NCI-H2081 treated with DMSO at 0.1 percent for 48 hours (cell line): ENCODE results near the gene TACC2.

ENCODE experiments used
- DNase-seq: peaks from one replicate; lab custom pipeline; 2025; lab: John Stamatoyannopoulos, UW

Gene TACC2

DNA sequence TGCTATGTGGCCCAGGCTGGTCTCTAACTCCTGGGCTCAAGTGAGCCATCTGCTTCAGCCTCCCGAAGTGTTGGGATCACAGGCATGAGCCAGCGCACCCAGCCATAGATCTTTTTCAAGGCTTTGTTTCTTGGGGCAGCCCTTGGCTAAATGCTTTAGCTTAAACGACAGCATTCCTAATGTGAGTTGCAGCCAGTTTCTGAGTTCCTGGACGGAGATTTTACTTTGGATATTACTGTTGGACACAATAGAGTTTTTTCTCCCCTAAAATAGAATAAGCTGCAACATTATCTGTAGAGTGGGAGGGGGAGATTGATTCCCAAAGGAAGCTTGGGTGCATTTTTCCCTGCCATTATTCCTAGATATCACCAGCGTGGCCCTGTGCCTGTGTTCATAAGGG is 179.1 kb downstream of the TACC2 start:
- DNase-seq, result no peak

- DNase-seq, result no peak
These were observed 179.8 kb downstream of the TACC2 start for GRCh38 chr10:122168598-122169394.

DNA sequence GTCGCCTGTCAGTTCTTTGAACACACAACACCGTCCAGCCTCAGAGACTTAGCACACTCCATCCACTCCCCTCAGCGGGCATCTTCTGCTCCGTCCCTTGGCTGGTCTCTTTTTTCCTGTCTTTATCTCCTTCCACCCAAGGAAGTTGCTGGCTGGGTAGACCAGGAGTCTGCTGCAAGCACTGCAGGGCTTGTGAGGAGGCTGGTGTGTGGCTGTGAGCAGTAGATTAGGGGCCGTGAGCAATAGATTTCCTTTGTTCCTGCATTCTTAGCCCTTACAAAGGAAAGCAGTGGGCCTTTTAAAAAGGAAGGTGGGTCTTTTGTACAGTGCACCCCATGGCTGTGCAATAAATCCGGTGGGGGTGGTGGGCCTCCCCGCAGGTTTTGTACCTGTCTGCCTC is 181.8 kb downstream of the TACC2 start:
- no peak for DNase-seq

- DNase-seq, result no peak
These were observed 182.5 kb downstream of the TACC2 start for GRCh38 chr10:122171302-122172075.

DNA sequence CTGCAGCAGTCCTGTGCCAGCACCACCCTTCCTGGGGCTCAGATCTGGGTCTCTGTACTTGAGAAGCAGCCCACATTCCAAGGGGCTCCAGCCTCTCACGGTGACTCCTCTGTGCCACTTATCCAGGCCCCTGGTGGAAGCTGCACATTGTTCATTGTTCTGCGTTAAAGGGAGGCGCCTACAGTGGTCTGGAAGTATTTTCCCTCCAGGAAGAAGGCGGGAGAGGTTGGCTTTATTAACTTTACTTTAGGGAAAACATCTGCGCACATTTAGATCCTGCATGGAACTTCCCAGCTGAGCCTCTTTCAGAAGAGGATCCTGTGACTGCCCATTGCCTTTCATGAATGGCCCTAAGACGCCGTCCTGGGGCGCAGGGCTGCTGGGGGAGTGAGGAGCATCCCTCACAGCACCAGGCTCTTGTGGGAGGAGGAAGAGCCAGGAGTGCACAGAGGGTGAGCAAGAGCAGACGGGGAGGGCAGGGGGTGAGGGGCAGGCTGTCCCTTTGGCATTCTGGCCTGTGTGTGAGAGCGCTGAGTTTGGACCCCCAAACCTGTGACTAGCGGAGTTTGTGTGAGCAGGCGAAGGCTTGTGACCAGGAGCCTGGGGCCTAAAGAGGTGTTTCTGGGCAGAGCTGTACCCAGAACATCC is 183.5 kb downstream of the TACC2 start:
- DNase-seq, result no peak

- no peak for DNase-seq
These were observed 184.4 kb downstream of the TACC2 start for GRCh38 chr10:122173337-122173736.

DNA sequence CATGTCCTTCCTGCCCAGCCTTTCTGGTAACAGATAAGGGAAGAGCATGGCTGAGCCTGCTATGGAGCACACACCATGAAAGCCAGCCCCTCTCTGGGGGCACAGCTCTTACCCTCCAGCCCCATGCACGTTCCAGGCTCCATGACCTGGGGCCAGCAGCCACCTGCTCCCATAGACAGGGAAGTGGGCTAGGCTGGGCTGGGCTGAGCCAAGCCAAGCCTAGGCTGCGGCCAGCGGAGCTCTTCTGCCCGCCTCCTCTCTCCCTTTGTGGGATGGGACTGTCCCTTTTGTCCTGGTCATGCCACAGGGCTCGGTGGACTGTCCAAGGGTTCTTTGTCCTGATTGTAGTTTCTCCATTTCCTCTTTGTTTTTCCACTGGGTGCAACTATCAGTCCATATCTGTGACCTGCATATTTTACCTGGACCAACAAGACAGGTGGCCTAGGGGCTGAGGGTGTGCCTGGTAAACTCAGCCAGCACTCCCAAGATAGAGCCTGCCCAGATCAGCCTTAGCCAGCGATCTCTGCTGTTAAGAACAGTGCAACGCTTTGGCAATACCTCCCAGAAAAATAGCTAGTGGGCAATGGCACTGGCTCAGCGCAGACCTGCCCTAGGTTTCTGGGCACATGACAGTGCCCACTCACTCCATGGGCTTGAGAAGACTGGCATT is 184.9 kb downstream of the TACC2 start:
- no peak for DNase-seq

DNA sequence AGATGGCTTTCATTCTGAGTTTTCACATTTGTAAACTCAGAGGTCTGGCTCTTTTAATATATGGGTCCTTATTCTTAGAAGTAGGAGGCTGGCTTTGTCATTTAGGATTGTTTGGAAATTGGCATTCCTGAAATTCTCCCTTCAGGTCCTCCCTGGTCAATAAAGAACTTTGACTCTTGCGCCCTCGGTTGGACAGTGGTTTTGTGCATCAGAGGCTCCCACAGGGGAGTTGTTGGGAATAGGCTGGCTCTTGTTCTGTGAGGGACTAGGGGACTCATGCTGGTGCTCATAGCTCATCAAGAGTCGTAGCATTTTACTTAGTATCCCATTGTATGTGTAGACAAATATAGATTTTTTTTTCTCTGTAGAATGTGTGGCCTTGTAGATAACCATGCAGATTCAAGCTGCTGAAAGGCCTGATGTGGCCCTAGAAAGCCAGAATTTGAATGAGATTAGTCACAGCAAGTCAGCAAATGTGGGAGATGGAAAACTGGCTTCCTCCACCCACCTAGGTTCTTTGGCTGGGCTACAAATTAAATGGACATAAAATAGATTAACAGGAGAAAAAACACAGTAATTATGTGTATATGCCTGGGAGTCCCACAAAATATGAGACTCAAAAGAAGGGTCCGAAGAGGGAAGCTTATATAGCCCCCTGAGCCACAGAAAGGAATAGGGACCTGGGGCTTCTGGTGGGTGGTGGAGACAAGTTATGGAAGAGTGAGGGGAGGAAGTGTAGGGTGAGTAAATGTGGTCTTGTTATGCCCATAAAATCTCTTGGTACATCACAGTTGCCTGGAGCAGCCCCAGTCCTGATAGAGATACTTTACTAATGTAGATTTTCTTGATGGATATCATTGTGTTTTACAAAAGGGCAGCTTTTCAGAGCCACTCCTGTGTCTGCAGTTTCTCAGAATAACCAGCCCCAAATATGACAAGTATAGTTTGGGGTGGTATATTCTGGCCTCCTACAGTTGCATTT is 187.6 kb downstream of the TACC2 start:
- DNase-seq, result no peak

DNA sequence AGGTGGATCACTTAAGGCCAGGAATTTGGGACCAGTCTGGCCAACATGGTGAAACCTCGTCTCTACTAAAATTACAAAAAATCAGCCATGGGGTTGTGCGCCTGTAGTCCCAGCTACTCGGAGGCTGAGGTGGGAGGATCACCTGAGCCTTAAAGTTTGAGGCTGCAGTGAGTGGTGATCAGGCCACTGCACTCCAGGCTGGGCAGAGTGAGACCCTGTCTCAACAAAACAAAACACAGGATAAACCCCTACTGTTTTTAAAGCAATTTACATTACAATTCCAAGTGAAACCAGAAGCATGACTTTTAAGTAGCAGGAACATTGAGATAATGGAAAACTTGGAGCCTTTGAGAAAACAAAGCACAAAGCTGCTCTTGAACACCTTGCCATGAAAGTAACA is 189.7 kb downstream of the TACC2 start:
- no peak for DNase-seq

DNA sequence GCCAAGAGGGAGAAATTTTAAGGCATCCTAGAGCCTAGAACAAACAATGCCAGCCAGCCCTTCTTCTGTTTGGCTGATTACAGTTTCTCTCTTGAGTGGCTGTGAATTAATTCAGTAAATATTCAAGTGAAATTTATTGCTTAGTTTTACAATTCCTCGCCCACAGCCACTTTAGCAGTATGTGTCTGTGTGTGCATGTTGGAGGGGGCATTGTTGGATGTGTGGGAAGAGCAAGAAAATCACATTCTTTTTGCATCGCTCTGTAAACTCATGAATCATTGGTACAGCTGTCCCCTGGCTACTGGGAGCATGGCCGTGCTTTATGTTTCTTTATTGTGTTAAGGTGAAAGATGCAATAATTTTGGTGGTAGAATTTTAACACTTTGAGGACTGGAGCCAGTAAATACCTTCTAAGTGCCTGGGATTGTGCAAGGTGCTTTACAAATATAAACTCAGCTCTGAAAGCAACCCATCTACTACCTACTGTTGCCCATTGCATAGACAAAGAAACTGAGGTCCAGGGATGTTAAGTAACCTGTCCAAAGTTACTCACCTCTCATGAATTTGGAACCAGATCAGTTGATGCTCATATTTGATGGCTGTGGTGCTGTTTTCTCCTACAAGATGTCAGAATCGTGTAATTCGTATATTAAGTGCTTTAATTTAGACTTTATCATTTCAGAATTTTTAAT is 192.2 kb downstream of the TACC2 start:
- no peak for DNase-seq

DNA sequence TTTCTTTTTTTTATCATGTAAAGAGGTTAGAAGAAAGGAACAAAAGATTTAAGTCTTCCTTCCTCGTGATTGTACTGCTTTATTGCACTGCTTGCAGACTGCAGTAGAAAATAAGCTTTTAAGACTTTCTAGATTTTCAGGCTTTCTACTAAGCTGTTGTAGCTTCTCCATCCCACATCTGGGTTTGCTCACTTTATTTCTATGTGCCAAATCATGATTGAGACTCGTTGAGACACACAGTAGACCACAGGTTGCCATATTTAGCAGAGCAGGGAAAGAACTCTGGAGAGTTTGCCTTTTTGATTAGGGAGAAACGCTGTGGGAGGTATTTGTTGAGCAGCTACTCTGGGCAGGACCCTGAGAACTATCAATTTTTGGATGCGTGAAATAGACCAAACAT is 192.9 kb downstream of the TACC2 start:
- DNase-seq, result no peak

DNA sequence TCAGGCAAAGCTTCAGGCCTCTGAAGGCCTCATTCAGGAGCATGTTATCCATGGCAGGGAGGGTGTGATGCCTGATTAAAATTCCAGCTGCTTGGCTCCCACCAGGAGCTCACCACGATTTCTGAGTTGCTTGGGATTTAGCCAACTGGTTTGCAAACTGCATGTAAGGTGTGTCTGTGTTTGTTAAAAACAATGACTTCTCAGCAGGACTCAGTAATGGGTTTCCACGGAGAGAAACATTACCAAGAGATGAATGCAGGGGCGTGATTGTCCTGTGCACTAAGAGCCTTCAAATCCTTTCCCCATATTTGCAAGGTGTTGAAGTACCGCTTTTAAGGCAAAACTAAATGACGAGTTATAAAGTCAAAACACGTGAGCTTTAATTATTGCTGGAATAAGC is 193.3 kb downstream of the TACC2 start:
- peak; percentile 58 for DNase-seq

DNA sequence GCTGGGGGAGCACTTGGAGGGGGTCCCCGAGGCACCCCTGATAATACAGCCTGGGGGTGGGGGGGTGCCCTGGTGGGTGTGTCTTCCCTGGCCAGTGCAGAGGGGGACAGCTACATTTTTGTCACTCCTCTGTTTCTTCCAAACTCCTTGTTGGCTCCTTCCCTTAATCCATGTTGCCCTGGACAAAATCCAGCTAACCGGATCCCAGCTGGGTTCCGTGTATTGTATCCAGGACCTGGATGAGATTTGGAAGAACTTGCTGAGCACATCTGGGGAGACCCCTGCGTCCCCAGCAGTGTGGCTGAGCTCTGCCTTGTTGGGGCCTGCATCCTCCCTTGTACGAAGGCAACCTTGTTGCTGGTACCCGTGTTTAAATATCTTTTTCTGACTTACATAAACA is 195.3 kb downstream of the TACC2 start:
- no peak for DNase-seq

DNA sequence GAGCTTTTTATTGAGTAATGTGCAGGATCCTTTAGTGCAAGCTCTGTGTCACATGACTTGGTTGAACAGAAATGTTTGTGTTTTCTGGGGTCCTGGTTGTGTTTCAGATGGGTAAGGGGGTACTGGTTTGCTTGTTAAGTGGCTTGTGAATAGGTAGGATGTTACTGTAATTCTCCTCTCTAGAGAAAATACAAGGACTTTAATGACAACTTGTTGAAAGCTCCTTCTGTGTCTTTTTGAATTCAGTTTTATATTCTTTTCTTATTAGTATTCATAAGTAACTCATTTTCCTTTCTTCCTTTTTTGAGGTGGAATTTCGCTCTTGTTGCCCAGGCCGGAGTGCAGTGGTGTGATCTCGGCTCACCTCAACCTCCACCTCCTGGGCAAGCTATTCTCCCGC is 196.7 kb downstream of the TACC2 start:
- DNase-seq, result no peak

- DNase-seq, result no peak
These were observed 198.2 kb downstream of the TACC2 start for GRCh38 chr10:122186816-122187810.

DNA sequence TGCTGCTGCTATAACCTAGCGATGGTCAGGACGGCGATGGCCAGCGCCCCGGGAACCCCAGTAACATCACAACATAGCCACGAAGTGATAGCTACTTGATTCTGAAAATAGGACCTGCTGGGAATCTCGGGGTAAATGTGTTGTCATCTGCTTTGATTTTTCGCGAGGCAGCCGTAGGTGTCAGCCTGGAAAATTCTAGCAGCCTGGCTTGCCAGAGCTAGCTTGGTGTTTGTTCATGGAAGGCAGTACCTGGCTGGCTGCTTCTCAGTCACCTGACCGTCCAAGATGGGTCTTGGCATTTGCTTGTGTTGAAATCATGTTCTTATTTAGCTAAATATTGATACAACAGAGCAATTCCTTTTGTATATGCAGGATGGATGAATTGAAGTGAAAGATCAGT is 199.7 kb downstream of the TACC2 start:
- no peak for DNase-seq

- no peak for DNase-seq
These were observed 200.2 kb downstream of the TACC2 start for GRCh38 chr10:122189185-122189584.

DNA sequence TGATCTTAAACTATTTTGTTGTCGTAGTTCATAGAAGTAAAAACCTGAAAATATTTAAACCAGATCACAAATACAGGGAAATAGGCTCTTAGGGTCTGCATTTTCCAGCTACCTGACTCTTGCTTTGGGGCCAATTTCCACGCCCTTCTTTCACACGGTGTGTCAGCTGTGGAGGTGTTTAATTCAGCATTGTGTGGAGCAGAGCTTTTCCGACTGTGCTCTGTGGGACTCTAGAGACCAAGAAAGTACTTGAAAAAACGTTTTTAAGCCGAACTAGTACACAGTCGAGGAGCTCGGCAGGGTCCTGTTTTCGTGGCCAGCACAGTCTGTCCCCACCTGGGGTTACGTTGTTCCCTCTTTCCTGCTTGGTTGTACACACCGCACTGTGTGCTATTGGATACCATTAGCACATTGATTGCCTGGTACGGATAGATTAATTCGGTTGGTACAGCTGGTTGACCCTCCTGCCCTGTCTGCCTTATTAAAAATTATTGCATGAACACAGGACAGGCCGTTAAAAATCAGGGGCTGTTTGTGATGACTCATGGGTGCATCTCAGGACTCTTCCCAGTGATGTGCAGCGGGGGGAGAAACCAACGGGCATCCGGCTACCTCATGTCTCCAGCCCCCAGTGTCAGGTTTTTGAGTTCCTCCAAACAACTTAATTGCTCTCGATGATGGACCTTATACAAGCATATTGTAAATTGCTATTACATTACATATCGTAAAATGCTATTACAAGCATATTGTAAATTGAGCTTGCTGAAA is 201.4 kb downstream of the TACC2 start:
- DNase-seq, result no peak
